PC-9 (cell line): ENCODE measurements around the gene FBH1. TPM values are rescaled to one million over a fixed set of nuclear protein-coding genes. Genes with fewer than 3 reads are reported as not detected.

Experiments
- Bru-seq: library from RNA; stranded (reverse); fragments of 400-500 nt; gene quantifications from one replicate; lab custom pipeline; 2021; lab: Mats Ljungman, UMichigan
- BruChase-seq, 2 experiments: library from RNA; stranded (reverse); fragments of 400-500 nt; gene quantifications; one replicate each; lab custom pipeline; 2021; lab: Mats Ljungman, UMichigan
- BruUV-seq: library from RNA; stranded (reverse); fragments of 400-500 nt; replicated peaks from 2 replicates; lab custom pipeline; 2021; lab: Mats Ljungman, UMichigan
- CTCF ChIA-PET: fragments of 300-600 bp; sonication (Branson Sonifier 250); formaldehyde crosslinking; loops from one replicate; lab custom pipeline; 2022; ENCODE audit warnings: antibody characterized with exemption; lab: Charles Lee
- POLR2A ChIA-PET: fragments of 300-600 bp; sonication (Branson Sonifier 250); formaldehyde crosslinking; loops from one replicate; lab custom pipeline; 2022; ENCODE audit warnings: antibody characterized with exemption; ENCODE audit not compliant: unreplicated experiment; lab: Charles Lee
- DNase-seq, 2 experiments: peaks; one replicate each; pipeline versions ENCODE4 v3.0.0 to v3.0.0-alpha.2; 2015 to 2022; ENCODE audit warnings: mixed read lengths in 1 of 2
- H2AFZ ChIP-seq: fragments of 200-600 bp; sonication (generic); 2 replicates; pipeline ENCODE4 v1.8.1; 2017; ENCODE audit warnings: antibody characterized with exemption
- H3F3A ChIP-seq: fragments of 200-600 bp; sonication (generic); 2 replicates; pipeline ENCODE4 v1.8.1; 2017; ENCODE audit warnings: antibody characterized with exemption, mild to moderate bottlenecking, low read depth; ENCODE audit not compliant: insufficient read depth
- H3K27ac ChIP-seq: fragments of 200-600 bp; sonication (generic); 2 replicates; pipeline ENCODE4 v1.6.1; 2016; ENCODE audit warnings: mixed run types
- H3K27me3 ChIP-seq: fragments of 200-600 bp; sonication (generic); 2 replicates; pipeline ENCODE4 v1.6.1; 2016; ENCODE audit warnings: low read depth, mixed run types; ENCODE audit not compliant: insufficient read depth
- H3K36me3 ChIP-seq: fragments of 200-600 bp; sonication (generic); 2 replicates; pipeline ENCODE4 v1.6.1; 2016; ENCODE audit warnings: low read depth, mixed run types
- H3K4me1 ChIP-seq: fragments of 200-600 bp; sonication (generic); replicated peaks from 2 replicates; pipeline ENCODE4 v1.6.1; 2016; ENCODE audit warnings: mixed run types; ENCODE audit not compliant: insufficient read depth
- H3K4me2 ChIP-seq: fragments of 200-600 bp; sonication (generic); 2 replicates; pipeline ENCODE4 v1.6.1; 2017; ENCODE audit warnings: mixed run types
- H3K4me3 ChIP-seq: fragments of 200-600 bp; sonication (generic); 2 replicates; pipeline ENCODE4 v1.6.1; 2016; ENCODE audit warnings: mixed run types
- H3K79me2 ChIP-seq: fragments of 200-600 bp; sonication (generic); 2 replicates; pipeline ENCODE4 v1.6.1; 2017; ENCODE audit warnings: low read depth, mixed run types
- H3K9me2 ChIP-seq: fragments of 200-600 bp; sonication (generic); 2 replicates; pipeline ENCODE4 v1.8.1; 2017; ENCODE audit warnings: mild to moderate bottlenecking; ENCODE audit not compliant: insufficient read depth
- H3K9me3 ChIP-seq: fragments of 200-600 bp; sonication (generic); 2 replicates; pipeline ENCODE4 v1.8.1; 2016; ENCODE audit warnings: low read depth; ENCODE audit not compliant: insufficient read depth
- H4K20me1 ChIP-seq: fragments of 200-600 bp; sonication (generic); 2 replicates; pipeline ENCODE4 v1.8.1; 2017; ENCODE audit not compliant: insufficient read depth
- EZH2 ChIP-seq: fragments of 200-600 bp; sonication (generic); IDR thresholded peaks from 2 replicates; pipeline ENCODE4 v1.8.0; 2017; ENCODE audit warnings: antibody characterized with exemption, low read depth
- intact Hi-C: fragments of 100-400 bp; cut with micrococcal nuclease; formaldehyde crosslinking; loops from one replicate; pipeline ENCODE4 v1.10.0; 2022; ENCODE audit not compliant: unreplicated experiment
- long read RNA-seq: library from polyadenylated mRNA; stranded (forward); transcript quantifications from one replicate; pipeline ENCODE4 v2.0.0, GENCODE V29; 2022
- total RNA-seq: library from RNA; stranded (reverse); gene quantifications from 2 replicates; pipeline ENCODE4 v1.2.3, GENCODE V29; 2021
- TF ChIP-seq, protein P1 (sequence below): fragments of 200-600 bp; sonication (generic); conservative IDR thresholded peaks from 2 replicates; pipeline ENCODE4 v1.6.1; 2017; ENCODE audit warnings: mixed run types, antibody characterized with exemption, mild to moderate bottlenecking, moderate library complexity

The FBH1 gene
- total RNA-seq (68.0 and 90.9 TPM in 2 replicates), Bru-seq, nascent RNA (percentile 78 among the genes with signal in this experiment), BruChase-seq, experiment 1, labeled RNA remaining after a 2-hour chase (percentile 92 among the genes with signal in this experiment), BruChase-seq, experiment 2, labeled RNA remaining after a 6-hour chase (percentile 86 among the genes with signal in this experiment)
- long read RNA-seq, transcript FBH1-201 (21 exons, 3,560 nt): major isoform, 40 of 100 reads
- long read RNA-seq, partial matches to known transcripts: 15 of 100 reads
- long read RNA-seq, other reads (novel, unspliced or antisense): 42 of 100 reads

DNA sequence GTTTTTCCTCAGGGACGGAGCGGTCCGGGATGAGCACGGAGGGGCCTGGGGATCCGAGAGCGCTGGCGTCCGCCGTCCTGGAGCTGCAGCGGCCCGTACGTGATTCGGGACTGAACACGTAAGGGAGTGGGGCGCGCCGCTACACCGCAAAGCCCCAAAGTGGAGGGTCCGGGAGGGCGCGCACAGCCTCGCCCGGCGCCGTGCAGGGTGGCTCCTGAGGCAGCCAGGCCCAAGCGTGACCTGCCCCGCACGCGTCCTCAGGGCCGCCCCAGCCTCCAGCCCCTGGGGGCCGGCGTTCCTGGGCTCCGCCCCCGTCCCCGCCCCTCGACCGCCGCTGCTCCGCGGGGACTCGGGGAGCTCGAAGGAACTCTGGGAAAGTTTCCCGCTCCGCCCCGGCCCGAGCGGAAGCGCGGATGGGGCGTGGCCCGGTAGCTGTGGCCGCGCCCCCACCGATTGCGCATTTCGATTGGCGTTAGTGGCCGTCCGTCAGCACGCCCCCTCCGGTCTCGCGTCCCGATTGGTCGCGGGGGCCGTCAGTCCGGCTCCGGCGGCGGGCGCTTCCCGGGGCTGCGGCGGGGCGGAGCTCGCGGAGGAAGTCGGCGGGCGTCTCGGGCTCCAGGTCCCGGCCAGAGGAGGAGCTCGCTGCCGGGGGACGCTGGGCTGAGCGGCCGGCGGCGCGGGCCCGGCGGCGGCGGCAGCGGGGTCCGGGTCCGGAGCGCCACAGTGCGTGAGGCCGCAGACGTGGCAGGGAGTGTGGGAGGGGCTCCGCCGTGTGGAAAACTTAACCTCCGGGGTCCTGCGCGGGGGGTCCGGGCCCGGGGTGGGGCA, at the start of gene FBH1, which contains the start of gene ANKRD16:
Gene FBH1, plus strand, starts transcription at position 620 of the 828 bp plus-strand sequence. Its CDS starts 103 bp downstream, at position 723.
Gene ANKRD16, minus strand, starts transcription at position 270 of the 828 bp plus-strand sequence. CDS start 539 bp downstream, outside the sequence.
- DNase-seq: peak; percentile 85 to 99
- peak within 1 kb of the TSS; percentile 78 for H3K4me3 ChIP-seq
- BruUV-seq: no TSS peak
- intact Hi-C loops: loop anchor here (5.0 kb wide), 3 partner anchors 78 to 512 kb away; partner anchors contain the start of genes GDI2 and RBM17
- H3K9me2 ChIP-seq: no peaks in the 10 kb centered on the region
- H3K27ac ChIP-seq: no peak within 1 kb of the TSS
- H3K27me3 ChIP-seq: no peaks in the 10 kb centered on the region
- H3K79me2 ChIP-seq: peaks cover 44% of the 10 kb centered on the region
- H4K20me1 ChIP-seq: no peaks in the 10 kb centered on the region
- CTCF ChIA-PET: interaction anchor here (0.7 kb wide), 2 partner anchors 22 to 89 kb away, joined by 3 read pairs; no protein-coding TSS in a partner anchor
- no peaks in the 10 kb centered on the region for H3K9me3 ChIP-seq
- peak within 1 kb of the TSS; percentile 77 for H2AFZ ChIP-seq
- no peaks in the 10 kb centered on the region for H3K36me3 ChIP-seq
- POLR2A ChIA-PET: interaction anchor here (0.5 to 1.2 kb wide), 11 partner anchors 35 to 1870 kb away, joined by 3 to 16 read pairs (median 5); partner anchors contain the start of genes GDI2 and IL15RA
- H3K4me1 ChIP-seq: peaks cover 16% of the 10 kb centered on the region
- TF ChIP-seq, protein P1, sequence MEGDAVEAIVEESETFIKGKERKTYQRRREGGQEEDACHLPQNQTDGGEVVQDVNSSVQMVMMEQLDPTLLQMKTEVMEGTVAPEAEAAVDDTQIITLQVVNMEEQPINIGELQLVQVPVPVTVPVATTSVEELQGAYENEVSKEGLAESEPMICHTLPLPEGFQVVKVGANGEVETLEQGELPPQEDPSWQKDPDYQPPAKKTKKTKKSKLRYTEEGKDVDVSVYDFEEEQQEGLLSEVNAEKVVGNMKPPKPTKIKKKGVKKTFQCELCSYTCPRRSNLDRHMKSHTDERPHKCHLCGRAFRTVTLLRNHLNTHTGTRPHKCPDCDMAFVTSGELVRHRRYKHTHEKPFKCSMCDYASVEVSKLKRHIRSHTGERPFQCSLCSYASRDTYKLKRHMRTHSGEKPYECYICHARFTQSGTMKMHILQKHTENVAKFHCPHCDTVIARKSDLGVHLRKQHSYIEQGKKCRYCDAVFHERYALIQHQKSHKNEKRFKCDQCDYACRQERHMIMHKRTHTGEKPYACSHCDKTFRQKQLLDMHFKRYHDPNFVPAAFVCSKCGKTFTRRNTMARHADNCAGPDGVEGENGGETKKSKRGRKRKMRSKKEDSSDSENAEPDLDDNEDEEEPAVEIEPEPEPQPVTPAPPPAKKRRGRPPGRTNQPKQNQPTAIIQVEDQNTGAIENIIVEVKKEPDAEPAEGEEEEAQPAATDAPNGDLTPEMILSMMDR: no peak
- TF ChIP-seq EZH2: no peak
- no peaks in the 10 kb centered on the region; the same call in 1 of the 2 replicates for H3F3A ChIP-seq
- peak within 1 kb of the TSS; percentile 98 for H3K4me2 ChIP-seq

DNA sequence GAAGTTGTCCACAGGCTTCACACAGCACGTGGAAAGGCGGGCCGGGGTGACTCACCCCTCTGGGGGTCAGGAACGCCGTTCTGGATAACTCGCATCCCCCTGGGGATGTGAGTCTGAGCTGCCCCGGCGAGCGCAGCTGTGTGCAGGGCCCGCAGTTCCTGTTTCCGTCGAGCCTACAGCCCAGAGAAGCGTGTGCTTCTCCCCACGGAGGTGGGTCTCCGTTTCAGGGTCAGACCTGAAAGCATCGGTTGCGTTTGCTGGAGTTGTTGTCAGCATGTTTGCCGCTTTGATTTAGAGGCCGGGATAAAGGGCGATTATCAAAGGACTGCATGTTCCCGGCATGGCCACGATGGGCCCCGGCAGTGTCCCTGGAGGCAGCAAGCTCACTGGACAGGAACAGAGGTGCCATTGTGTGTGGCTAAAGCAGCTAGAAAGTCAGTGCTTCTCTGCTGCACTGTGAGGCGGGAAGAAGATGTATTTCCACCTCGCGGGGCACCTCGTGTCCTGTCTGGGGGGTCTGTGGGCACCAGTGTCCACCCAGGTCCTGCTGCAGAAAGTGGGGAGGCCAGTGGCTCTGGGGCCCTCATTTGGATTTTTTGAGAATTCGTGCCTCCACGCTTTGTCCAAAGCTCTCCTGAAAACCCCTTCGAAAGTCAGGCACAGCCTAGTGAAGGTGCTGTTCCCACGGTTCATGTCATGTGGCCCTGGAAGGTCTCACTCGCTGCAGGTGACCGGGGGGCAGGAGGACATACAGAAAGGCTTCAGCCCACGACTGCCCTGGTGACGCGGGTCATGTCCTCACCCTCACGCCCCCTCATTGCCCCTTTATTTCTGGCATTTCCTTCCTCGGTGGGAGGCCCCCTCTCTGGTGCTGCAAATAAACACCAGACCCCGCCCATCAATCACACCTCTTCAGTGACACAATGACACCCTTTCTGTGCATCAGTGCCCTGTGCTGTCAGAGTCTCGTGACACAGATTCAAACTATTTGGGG, 49.4 kb upstream of the FBH1 start:
- no peak for TF ChIP-seq EZH2
- TF ChIP-seq, protein P1: no peak
- H3K9me2 ChIP-seq: no peaks in the 10 kb centered on the region
- H3K4me3 ChIP-seq: no peak overlapping the region
- DNase-seq: no peak
- ChIA-PET POLR2A (no interaction called here), CTCF (no interaction called here)
- no peaks in the 10 kb centered on the region for H3F3A ChIP-seq
- H3K27ac ChIP-seq: no peak overlapping the region
- intact Hi-C loops: no loop called here
- H3K79me2 ChIP-seq: no peaks in the 10 kb centered on the region
- no peaks in the 10 kb centered on the region for H3K4me1 ChIP-seq
- no peaks in the 10 kb centered on the region for H4K20me1 ChIP-seq
- BruUV-seq: no TSS peak
- H3K27me3 ChIP-seq: no peaks in the 10 kb centered on the region
- no peak overlapping the region for H3K4me2 ChIP-seq
- no peaks in the 10 kb centered on the region for H3K36me3 ChIP-seq
- H2AFZ ChIP-seq: no peak overlapping the region
- no peaks in the 10 kb centered on the region for H3K9me3 ChIP-seq
